Stomach (tissue), 4 donors: Measurements from ENCODE around the gene SRPRA.

Experiments used
- EP300 ChIP-seq: sonication (generic); formaldehyde crosslinking; IDR thresholded peaks from one replicate; pipeline ENCODE4 v1.6.1; 2017; ENCODE audit warnings: antibody characterized with exemption
- TF ChIP-seq, protein P1 (sequence below), 7 experiments: fragments of 450-650 bp in 4 of 7; fragments of 200-600 bp in 3 of 7; sonication (generic) in 3 of 7; IDR thresholded peaks; one replicate each; pipeline ENCODE4 v1.5.1; 2016 to 2019; ENCODE audit warnings: antibody characterized with exemption in 7 of 7, control low read depth in 2 of 7, mild to moderate bottlenecking in 1 of 7

DNA sequence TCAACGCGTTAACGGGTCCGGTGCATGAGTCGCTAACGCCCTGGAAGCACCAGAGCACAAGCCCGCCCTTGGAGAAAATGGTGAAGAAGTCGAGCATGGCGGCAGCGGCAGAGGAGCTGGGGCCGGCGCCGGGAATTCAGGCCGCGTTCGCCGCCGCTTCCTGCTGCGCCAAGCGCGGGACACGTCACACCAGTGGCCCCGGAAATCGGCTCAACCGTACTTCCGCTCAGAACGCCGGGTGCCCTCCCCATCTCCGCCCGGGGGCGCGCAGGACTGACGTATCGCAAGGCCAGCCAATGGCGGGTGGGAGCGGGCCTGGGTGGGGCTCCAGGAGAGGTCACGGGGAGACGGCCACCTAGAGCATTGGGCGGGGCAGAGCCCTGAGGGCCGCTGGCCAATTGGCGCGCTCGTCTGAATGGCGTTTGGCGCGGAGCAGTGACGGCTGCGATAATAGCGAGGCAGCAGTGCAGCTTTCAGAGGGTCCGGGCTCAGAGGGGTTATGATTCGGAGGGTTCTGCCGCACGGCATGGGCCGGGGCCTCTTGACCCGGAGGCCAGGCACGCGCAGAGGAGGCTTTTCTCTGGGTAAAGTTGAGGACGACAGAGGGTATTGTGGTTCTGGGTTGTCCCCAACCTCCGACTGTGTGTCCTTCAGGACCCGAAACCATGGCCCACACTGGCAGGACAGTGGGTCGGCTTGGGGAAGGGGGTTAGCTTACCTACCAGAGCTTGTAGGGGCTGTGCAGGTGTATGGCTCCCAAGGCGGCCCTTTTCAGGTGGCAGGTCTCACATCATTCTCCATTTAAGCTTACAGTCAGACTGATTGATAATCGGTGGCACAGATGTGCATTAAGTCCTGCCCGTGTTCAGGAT lies at the start of gene SRPRA, which contains the start of gene FOXRED1:
- TF ChIP-seq, protein P1, sequence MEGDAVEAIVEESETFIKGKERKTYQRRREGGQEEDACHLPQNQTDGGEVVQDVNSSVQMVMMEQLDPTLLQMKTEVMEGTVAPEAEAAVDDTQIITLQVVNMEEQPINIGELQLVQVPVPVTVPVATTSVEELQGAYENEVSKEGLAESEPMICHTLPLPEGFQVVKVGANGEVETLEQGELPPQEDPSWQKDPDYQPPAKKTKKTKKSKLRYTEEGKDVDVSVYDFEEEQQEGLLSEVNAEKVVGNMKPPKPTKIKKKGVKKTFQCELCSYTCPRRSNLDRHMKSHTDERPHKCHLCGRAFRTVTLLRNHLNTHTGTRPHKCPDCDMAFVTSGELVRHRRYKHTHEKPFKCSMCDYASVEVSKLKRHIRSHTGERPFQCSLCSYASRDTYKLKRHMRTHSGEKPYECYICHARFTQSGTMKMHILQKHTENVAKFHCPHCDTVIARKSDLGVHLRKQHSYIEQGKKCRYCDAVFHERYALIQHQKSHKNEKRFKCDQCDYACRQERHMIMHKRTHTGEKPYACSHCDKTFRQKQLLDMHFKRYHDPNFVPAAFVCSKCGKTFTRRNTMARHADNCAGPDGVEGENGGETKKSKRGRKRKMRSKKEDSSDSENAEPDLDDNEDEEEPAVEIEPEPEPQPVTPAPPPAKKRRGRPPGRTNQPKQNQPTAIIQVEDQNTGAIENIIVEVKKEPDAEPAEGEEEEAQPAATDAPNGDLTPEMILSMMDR (IDR thresholded peaks at IDR 0.05): no peak
- peak; percentile 22 for TF ChIP-seq EP300
